ENCODE data around the gene RAB10.
A peak's percentile ranks its signal among the peaks of the same experiment; 100 is the strongest.
"Not testable (repeated sequence)": the region's sequence is repeated elsewhere in the genome, so short reads cannot be mapped to it uniquely, and the experiment has no call there.

The RAB10 gene

DNA sequence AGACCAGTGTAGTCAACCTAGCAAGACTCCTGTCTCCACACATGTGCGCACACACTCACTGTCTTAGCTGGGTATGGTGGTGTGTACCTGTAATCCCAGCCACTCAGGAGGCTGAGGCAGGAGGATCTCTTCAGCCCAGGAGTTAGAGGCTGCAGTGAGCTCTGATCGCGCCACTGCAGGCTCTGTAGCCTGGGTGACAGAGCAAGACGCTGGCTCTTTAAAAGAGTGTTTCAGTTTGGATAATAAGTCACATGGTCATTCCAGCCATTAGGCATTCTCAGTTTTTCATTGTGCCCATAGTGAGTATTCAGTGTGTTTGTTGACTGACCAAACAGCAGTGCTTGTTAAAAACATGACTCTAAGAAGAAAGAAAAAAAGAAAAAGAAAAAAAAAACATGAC lies 31.0 kb downstream of the RAB10 start:
- DNase-seq (ENCODE audit: insufficient read length, low spot score) (no peak), FAIRE-seq (peak; percentile 75)
- TF ChIP-seq POLR2A (IDR thresholded peaks at IDR 0.05; ENCODE audit: low read depth, low read length) = no peak

DNA sequence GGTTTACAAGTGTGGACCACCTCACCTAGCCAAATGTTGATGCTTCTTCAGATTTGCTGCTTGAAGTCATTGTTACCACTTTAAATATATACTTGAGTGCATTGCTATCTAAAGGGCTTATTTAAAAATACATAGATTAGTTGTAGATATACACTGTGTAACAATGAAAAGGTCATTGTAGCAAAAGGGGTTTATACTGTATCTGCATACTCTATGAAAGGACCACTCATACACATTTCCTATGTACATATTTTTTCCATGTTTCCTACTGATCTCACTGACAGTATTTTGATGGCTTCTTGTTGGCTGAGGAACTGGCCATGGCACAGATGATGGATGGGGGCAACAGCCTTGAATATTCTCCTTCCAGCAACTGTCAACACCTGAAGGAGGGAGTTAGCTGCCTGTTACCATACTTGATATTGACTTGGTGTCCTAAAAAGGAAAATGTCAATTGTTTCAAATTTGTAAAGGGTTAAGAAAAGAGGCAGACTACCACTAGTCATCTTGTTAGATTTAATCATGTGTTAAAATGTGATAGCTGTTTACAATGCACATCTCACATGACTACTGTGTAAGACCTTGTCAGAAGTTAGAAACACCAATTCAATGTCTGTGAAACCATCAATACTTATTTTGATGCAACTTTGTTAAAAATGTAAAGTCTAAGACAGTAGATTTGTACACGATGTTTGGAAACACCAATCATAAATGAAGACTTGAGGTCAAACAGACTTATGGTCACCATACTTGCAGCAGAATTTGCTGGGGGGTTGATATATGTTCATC lies 33.5 kb downstream of the RAB10 start:
- TF ChIP-seq POLR2A (IDR thresholded peaks at IDR 0.05; ENCODE audit: low read depth, low read length) = no peak
- peak; percentile 78 for FAIRE-seq
- DNase-seq (ENCODE audit: insufficient read length, low spot score) = no peak

DNA sequence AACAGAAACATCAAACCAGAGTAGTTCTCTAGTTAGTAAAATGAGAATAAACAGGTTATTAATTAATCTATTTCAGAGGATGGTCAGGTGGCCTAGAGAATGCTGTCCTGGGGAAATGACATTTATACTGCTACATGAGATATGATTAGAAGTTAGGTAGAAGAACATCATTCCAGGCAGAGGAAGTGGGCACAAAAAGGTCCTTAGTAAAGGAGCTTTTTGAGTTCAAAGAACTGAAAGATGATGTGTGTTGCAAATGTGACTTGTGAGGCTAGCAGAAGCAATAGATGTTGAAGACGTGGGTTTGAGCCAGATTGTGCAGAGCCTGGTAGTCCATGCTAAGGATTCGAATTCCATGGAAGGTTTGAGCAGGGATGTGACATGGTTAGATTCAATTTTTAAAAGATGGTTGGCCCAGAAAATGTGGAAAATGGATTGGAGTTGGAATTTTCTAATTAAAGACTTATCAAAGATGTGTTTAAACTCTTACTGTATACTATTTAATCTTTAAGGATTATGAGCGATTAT lies 34.2 kb downstream of the RAB10 start:
- DNase-seq (ENCODE audit: insufficient read length, low spot score) (no peak), FAIRE-seq (no peak)
- TF ChIP-seq POLR2A (IDR thresholded peaks at IDR 0.05; ENCODE audit: low read depth, low read length) = no peak

DNA sequence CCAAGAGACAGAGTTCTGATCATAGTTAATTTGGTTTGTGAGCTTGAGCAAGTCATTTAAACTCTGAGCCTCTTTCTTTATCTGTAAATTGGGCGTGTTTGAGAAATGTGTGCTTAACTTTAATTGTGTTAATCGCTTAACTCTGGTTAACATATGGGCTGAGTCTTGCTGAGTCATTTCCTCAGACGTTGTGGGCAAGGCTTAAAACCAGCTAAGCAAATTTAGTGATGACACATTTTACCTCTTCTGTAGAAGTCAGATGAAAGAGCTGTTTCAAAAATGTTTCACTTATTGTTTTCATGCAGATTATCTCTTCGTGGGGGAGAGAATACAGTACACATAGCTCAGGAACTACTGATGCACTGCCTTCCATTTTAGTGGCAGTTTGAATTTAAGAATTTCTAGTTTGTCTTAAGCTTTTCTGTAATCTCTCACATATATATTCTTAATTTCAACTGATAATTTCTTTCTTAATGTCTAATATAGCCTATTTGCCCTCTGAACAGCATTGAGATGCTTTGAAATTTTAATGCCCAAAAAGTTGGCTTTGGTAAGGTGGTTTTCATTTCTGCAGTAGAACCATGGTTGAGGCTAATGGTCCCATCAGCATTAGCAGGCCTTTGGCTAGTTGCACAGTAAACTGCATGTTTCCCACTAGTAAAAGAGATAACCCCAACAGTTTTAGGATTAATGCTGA lies 34.9 kb downstream of the RAB10 start:
- DNase-seq (ENCODE audit: insufficient read length, low spot score) (peak; percentile 37), FAIRE-seq (peak; percentile 99)
- no peak for TF ChIP-seq POLR2A (IDR thresholded peaks at IDR 0.05; ENCODE audit: low read depth, low read length)

DNA sequence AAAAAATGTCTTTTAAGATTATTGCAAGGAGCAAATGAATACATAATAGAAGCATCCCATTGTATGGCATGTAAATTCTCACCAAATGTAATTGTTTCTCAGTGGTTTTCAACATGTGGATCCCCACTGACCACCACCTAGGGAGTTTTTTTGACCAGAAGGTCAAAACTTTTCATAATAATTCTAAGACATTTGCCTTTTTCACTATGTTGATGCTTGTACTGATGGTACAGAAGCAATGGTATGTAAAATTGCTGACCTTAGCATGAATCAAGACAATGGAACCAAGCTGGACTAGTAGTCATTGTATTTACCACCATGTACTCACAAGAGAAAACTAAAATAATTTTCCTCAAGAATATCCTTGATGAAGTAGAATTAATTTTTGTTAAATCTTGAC lies 36.8 kb downstream of the RAB10 start:
- no peak for TF ChIP-seq POLR2A (IDR thresholded peaks at IDR 0.05; ENCODE audit: low read depth, low read length)
- DNase-seq (ENCODE audit: insufficient read length, low spot score) = no peak
- no peak for FAIRE-seq

DNA sequence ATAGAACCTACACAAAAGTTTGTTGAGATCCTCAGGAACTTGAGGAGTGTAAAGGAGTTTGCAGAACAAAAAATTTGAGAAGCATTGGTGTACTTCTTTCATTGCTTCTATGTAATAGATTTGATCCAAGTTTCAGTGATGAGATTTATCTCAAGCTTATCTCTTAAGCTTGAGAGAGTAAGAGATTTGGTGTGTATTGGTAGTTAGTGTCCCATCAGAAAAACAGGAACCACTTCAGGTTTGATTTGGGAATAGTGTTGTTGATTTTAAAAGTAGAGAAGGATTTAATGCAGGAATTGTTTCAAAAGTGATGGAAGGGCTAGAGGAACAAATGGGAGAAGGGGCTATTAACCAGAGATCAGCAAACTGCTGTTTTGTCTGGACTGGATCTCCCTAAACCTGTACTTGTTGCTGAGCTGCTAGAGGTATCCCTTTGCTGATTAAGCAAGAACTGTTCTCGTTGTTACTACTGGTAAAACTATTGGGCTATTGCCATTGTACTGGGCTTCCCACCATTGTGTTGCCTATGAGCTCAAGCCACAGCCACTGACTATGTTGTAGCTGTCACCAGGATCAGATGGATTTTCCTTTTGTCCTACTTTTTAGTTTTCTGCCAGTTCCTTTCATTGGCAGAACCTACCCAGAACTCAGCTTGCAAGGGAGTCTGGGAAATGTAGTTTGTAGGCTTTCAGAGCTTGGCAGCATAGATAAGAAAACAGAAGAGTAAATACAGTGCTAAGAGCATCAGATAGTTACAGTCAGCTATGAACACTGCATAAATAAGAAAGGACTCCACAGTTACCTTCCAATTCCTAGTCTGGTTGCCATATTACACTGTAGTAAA lies 39.3 kb downstream of the RAB10 start:
- TF ChIP-seq POLR2A (IDR thresholded peaks at IDR 0.05; ENCODE audit: low read depth, low read length) = no peak
- FAIRE-seq (peak; percentile 84), DNase-seq (ENCODE audit: insufficient read length, low spot score) (no peak)

DNA sequence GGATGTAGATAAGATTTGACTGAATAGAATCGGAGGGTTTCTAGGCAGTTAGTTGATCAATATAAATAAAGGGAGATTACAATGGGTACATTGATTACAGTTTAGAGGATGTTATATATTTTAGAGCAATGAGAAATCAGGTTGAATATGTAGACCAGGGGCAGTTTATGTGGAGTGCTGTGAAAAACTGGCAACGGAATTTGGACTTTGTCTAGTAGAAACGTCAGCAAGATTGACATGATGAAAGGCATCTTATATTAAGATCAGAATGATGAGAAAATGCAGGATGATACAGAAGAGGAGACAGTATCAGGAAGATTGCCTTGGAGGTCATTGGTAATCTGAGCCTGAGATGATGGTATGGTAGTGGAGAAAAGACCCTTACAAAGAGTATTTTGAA lies 39.9 kb downstream of the RAB10 start:
- FAIRE-seq (no peak), DNase-seq (ENCODE audit: insufficient read length, low spot score) (no peak)
- no peak for TF ChIP-seq POLR2A (IDR thresholded peaks at IDR 0.05; ENCODE audit: low read depth, low read length)

DNA sequence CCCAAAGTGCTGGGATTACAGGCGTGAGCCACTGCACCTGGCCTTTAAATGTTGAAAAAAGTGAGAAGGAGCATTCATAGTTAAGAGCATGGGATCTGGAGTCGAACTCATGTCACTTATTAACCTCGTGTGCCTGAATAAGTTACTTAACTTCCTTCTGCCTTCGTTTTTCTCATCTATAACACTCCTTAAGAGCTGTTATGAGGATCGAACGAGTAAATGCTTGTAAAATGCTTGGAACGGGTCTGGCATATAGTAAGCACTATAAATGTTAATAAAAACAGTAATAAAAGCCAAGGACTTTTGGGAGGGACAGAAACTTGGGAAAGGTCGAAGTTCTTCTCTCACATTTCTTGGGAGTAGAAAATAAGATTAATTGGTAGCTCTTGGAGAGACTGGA lies 40.8 kb downstream of the RAB10 start:
- no peak for TF ChIP-seq POLR2A (IDR thresholded peaks at IDR 0.05; ENCODE audit: low read depth, low read length)
- FAIRE-seq = no peak
- DNase-seq (ENCODE audit: insufficient read length, low spot score) = no peak

DNA sequence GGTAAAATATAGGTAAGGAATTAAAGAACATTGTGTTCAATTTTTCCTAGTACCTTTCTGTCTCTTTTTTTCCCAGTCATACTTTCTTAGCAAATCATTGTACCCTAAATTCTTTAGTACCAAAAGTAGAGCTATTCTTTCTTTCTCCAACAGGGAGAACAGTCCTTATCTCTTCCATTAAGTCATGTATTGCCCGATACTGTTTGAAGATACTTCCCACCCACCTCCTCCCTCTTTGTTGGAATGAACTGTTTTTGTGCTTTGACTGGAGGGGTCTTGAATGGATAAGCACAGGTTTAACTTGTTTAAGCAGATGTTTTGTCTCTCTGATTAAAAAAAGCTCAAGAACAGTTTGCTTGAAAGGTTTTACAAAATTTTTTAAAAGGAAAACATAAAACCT lies 41.3 kb downstream of the RAB10 start:
- no peak for TF ChIP-seq POLR2A (IDR thresholded peaks at IDR 0.05; ENCODE audit: low read depth, low read length)
- DNase-seq (ENCODE audit: insufficient read length, low spot score) (no peak), FAIRE-seq (no peak)

DNA sequence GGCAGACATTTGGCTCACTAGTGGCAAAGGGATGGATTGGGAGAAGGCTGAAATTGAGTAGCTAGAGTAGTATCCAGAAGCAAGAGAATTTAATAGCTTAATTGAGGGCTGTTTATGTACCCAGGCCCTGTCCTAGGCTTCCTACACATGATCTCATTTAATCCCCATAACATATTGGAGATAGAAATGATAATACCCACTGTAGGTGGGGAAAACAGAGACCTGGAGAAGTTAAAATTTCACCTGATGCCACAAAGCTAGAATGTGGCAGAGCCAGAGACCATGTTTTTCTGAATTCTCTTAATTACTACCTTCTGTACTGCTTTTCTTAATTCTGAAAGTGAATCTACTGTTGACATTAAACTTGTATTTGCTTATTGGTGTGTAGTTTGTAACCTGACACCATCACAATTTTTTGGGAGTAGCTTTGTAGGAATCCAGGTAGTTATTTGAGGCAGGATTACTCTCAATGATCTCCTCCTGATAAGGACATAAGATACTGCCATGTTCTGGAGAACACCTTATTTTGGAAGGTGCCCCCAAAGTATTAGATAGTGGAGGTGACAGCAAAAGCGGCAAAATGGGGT lies 42.2 kb downstream of the RAB10 start:
- DNase-seq (ENCODE audit: insufficient read length, low spot score) (no peak), FAIRE-seq (peak; percentile 36)
- TF ChIP-seq POLR2A (IDR thresholded peaks at IDR 0.05; ENCODE audit: low read depth, low read length) = no peak

DNA sequence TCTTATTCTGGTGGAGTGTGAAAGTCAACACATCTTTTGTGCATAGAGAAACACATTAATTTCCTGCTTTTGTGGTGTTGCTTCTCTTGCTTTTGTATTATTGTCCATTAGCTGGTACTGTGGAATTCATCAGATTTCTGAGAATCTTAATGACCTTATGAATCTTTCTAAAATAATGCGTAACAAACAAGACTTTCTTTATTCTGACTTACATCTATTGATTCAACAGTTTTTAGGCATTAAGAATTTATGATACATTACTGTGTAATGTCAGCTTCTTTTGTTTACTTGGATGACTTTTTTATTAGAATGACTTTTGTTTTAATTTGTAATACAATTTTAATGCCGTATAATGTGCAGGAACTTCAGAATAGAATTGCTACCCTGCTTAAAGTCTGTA lies 43.4 kb downstream of the RAB10 start:
- TF ChIP-seq POLR2A (IDR thresholded peaks at IDR 0.05; ENCODE audit: low read depth, low read length) = no peak
- FAIRE-seq = peak; percentile 48
- DNase-seq (ENCODE audit: insufficient read length, low spot score) = no peak

DNA sequence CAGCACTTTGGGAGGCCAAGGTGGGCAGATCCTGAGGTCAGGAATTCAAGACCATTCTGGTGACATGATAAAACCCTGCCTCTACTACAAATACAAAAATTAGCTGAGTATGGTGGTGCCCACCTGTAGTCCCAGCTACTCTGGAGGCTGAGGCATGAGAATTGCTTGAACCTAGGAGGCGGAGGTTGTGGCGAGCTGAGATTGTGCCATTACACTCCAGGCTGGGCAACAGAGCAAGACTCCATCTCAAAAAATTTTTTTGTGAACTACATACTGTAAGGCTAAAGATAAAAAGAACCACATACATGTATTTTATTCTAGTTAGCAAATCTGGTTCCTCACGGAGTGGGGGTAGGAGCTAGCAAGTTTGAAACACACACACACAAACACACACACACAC lies 45.1 kb downstream of the RAB10 start:
- FAIRE-seq (no peak), DNase-seq (ENCODE audit: insufficient read length, low spot score) (no peak)
- TF ChIP-seq POLR2A (IDR thresholded peaks at IDR 0.05; ENCODE audit: low read depth, low read length) = no peak

DNA sequence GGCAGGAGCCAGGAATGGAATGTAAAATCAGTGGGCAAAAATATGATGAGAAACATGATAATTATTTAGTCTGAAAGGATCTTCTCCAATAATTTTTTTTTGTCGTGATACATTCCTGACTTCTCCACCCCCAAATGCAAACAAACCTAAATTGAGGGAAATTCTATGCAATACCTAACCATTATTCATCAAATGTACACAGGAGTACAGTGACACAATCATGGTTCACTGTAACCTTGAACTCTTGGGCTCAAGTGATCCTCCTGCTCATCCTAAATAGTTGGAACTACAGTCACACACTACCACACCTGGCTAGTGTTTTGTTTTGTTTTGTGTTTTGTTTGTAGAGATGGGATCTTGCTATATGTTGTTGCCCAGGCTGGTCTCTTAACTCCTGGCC lies 46.5 kb downstream of the RAB10 start:
- no peak for FAIRE-seq
- DNase-seq (ENCODE audit: insufficient read length, low spot score) = no peak
- no peak for TF ChIP-seq POLR2A (IDR thresholded peaks at IDR 0.05; ENCODE audit: low read depth, low read length)

DNA sequence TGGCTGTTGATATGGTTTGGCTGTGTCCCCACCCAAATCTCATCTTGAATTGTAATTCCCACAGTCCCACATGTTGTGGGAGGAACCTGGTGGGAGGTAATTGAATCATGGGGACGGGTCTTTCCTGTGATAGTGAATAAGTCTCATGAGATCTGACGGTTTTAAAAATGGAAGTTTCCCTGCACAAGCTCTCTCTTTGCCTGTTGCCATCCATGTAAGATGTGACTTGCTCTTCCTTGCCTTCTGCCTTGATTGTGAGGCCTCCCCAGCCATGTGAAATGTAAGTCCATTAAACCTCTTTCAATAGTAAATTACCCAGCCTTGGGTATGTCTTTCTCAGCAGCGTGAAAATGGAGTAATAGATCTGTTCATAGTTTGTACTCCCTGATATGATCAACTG lies 47.0 kb downstream of the RAB10 start:
- DNase-seq (ENCODE audit: insufficient read length, low spot score) = not testable (repeated sequence)
- FAIRE-seq = peak; percentile 30
